ELR (cell line): ENCODE data around the gene JPH3.

Experiments used
- DNase-seq: peaks from one replicate; pipeline ENCODE4 v3.0.0-alpha.2; 2015; ENCODE audit warnings: low read depth

JPH3 gene

DNA sequence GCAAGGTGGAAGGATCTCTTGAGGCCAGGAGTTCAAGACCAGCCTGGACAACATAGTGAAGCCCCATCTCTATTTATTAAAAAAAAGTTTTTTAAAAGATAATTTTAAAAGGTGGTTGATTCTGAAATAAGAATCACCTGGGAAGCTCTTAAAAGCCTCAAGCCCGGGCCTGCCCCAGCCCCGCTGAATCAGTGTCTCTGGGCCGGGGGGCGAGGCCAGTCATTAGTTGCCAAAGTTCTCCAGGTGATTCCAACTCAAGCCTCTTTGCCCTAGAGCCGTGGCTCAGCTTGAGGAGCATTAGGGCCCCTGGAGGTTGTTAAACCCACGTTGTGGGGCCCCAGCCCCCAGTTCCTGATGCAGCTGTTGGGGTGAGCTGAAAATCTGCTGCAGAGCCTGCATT, 24.6 kb downstream of the JPH3 start:
- no peak for DNase-seq

DNA sequence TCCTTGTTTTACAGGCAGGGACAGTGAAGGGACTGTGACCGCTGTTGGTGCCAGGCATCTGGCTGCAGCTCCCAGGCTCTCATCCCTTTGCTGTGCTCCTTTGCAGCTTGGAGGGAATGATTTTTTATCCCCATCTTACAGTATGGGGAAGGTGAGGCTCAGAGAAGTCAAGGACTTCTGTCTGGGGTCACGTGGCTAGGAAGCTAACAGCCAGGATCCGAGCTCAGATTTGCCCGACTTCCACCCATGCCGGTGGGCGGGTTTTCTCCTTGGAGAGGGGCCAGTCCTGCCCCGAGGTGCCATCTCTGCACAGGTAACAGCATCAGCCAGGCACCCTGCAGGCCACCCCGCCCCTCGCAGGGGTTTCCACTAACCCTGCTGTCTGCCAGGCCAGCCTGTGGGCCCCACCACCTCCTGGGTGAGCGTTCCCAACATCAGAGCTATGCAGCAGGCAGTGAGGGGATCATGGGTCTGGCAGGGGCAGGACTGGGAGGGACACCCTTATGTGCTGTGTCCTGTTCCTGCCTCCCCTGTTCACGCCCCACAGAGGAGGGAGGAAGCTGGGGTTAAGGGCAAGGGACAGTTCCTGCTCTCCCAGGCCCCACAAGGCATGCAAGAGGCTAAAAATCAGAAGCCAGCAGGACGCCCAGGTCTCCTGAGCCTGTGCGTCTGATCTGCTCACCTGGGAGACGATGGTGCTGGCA, 25.4 kb downstream of the JPH3 start:
- DNase-seq, result no peak

DNA sequence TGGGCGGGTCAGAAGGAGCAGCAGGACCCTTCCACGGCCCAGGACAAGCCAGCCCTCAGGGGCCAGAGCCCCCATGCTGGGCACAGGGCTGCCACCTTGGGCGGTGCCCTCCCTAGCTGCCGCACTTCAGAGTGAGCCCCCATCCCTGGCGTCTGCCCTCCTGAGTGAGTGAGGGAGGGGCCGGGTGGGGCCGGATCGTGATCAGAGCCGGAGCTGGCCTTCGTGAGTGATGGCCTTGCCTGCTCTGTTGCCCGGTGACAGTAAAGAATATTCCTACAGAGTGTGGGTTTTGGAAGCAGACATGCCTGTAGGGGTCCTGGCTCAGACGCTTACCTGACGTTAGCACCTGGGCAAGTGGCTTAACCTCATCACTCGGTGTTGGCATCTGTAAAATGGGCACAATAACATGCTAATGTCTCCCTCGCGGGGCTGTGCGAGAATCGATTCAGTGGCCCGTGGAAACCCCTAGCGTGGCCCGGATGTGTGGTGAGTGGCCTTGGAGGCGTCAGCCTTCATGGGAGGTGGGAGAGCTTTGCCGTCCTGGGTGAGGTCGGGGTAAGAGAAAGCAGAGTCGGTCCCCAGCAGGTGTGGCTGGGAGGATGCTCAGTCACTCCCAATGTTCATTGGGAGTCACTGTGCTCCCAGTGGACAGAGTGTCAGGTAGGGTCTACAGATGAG, 26.1 kb downstream of the JPH3 start:
- no peak for DNase-seq

- peak; percentile 83 for DNase-seq
These were observed 26.6 kb downstream of the JPH3 start for GRCh38 chr16:87628940-87629339.

- DNase-seq, result no peak
These were observed 28.8 kb downstream of the JPH3 start for GRCh38 chr16:87631067-87631466.

DNA sequence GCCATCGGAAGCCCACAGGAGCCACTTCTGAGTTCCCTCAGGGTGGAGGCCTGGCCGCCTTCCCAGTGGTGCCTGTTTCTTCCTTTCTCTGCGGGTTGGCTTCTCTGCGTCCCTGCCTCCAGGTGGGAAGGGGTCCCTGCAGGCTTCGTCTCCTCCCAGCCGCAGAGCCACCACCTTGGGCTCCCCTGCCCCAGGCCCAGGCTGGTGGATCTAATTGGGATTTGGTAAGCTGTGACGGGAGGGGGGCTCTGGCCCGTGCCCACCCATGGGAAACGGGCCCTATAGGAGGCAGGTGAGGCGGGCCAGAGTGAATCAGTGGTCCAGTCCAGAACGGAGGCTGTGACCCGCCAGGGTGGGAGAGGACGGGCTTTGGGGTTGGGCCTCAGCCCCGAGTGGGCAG, 32.1 kb downstream of the JPH3 start:
- no peak for DNase-seq

- DNase-seq, result peak; percentile 52
These were observed 33.3 kb downstream of the JPH3 start for GRCh38 chr16:87635541-87636049.

- peak; percentile 85 for DNase-seq
These were observed 33.9 kb downstream of the JPH3 start for GRCh38 chr16:87636050-87636684.

DNA sequence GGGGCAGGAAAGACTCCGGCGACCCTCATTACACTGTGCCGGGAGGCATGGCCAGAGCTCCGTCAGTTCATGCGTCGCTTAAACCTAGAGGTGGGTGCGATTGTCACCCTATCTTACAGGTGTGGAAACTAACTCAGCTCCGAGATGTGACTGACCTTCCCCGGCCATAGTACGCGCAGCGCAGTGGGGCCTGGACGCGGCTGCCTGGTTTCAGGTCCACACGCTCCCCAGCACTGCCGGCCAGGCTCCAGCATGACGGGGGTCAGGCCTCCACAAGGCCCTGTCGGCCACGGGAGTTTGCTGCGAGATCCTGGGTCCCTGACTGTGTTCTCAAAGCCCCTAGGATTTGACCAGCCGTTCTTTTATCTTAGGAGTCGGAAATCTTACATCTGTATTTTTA, 34.4 kb downstream of the JPH3 start:
- DNase-seq, result no peak

GRCh38 chr16:87637357-87637756, 35.0 kb downstream of the JPH3 start:
- no peak for DNase-seq

GRCh38 chr16:87638736-87639135, 36.4 kb downstream of the JPH3 start:
- no peak for DNase-seq

- DNase-seq, result no peak
These were observed 39.4 kb downstream of the JPH3 start for GRCh38 chr16:87641721-87642120.

- DNase-seq, result no peak
These were observed 40.2 kb downstream of the JPH3 start for GRCh38 chr16:87642491-87642890.

DNA sequence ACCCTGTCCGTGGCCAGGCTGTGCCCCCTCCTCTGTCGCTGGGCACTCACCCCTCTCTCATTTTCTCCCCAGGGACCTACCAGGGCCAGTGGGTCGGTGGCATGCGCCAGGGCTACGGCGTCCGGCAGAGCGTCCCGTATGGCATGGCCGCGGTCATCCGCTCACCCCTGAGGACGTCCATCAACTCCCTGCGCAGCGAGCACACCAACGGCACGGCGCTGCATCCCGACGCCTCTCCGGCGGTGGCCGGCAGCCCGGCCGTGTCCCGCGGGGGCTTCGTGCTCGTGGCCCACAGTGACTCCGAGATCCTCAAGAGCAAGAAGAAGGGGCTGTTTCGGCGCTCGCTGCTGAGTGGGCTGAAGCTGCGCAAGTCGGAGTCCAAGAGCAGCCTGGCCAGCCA, 41.9 kb downstream of the JPH3 start:
- no peak for DNase-seq

GRCh38 chr16:87644596-87644995, 42.3 kb downstream of the JPH3 start:
- no peak for DNase-seq

DNA sequence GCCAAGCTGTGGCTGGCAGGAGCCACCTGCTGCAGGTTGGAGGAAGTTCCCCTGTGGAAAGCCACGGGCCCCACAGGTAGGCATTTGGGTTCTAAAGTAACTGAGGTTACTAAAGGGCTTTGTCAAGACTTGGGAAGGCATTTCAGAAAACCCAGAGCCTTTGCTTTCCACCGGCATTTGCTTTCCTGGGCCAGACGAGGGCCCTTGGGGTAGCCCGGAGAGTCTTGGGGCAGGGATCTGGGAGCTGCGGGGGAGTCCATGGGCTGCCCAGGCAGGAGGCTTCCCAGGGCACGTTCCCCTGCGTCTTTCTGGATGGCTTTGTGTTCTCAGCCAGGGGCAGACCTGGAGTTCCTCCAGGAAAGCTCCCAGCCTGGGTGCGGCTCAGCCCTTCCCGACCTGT, 43.5 kb downstream of the JPH3 start:
- no peak for DNase-seq

DNA sequence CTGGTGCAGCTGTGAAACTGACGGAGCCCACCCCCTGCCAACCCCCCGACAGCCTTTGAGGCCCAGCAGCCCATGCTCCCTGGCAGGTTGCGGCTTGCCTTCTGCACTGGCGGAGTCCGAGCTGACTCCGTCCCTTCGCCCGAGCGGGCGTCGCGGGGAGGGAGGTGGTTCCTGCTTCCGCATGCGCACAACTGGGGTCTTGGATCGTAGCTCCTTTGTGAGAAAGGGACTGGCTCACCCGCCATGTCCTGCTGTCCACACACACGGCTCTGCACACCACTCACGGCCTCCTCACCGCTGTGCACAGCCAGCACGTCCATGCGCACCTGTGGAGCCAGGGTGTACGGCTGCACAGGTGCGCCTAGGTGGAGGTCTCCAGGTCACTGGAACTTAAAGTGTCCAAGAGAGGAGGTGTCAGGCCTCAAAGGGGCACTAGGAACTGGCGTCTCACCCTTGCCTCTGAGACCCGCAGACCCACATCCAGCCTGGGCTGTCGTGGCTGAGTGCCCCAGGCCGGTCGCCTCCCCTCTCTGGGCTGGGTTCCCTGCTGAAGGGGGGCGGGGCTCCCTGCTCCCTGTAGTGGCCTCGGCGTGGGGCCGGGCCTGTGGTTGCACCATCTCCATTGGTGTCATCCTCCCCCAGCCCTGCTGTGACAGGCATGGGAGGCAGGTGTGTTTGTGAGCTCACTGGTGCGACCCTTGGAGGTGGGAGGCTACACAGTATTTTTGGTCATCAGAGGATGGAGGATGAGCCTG, 45.3 kb downstream of the JPH3 start:
- no peak for DNase-seq

- DNase-seq, result no peak
These were observed 45.9 kb downstream of the JPH3 start for GRCh38 chr16:87648236-87648635.

GRCh38 chr16:87648698-87649487, 46.6 kb downstream of the JPH3 start:
- DNase-seq, result no peak

- DNase-seq, result no peak
These were observed 50.1 kb downstream of the JPH3 start for GRCh38 chr16:87652386-87652785.

DNA sequence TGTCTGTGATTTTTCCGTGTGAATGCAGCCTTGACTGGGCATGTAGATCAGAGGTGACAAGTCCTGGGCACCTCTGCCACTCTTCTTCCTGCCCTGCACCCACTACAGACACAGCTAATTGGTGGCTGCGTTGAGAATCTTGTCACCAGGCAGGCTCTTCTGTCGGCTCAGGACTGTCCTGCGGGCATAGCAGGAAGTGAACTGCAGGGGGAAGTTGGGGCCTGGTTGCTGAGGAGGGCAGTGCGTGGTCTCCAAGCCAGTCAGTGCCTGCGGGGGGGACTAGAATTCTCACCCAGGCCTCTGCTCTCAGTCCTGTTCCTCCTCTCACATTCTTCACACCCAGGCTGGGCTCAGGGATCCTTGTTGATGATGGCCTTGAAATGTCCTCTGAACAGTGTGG, 50.5 kb downstream of the JPH3 start:
- DNase-seq, result no peak

- peak; percentile 48 for DNase-seq
These were observed 50.9 kb downstream of the JPH3 start for GRCh38 chr16:87653234-87653633.
